GM12891 (cell line): ENCODE measurements around the gene CACNG7.

Experiments used
- POLR2AphosphoS5 ChIP-seq: IDR thresholded peaks from 2 replicates; pipeline ENCODE4 v1.6.1; 2011; ENCODE audit warnings: low read depth, low read length, control low read depth
- SPI1 ChIP-seq: IDR thresholded peaks from 2 replicates; pipeline ENCODE4 v1.6.1; 2011; ENCODE audit warnings: low read depth, low read length, control low read depth

GRCh38 chr19:53910170-53910518 is 1.1 kb downstream of the CACNG7 start:
- TF ChIP-seq POLR2AphosphoS5 (no peak), SPI1 (no peak)
